Mesenteric fat pad (tissue), 1 donor: Measurements from ENCODE around the gene ZDHHC19. TPM values are rescaled to one million over a fixed set of nuclear protein-coding genes. Genes with fewer than 3 reads are reported as not detected.
"Not testable (repeated sequence)": the region's sequence is repeated elsewhere in the genome, so short reads cannot be mapped to it uniquely, and the experiment has no call there.

Experiments used
- DNase-seq: peaks from one replicate; pipeline ENCODE4 v3.0.0-alpha.2; 2020; ENCODE audit warnings: low spot score
- total RNA-seq: library from RNA; stranded (reverse); fragmentation: NEBNext Ultra II Directional; extraction: Animal tissue kit (Norgen Biotek cat#: 25700); gene quantifications from one replicate; pipeline ENCODE4 v1.2.1, GENCODE V29; 2021
- donor health status: DM: yes; HTN: yes; CAD: no.

The ZDHHC19 gene
- total RNA-seq, 1 donor from 2014 or later = 2.8 TPM

DNA sequence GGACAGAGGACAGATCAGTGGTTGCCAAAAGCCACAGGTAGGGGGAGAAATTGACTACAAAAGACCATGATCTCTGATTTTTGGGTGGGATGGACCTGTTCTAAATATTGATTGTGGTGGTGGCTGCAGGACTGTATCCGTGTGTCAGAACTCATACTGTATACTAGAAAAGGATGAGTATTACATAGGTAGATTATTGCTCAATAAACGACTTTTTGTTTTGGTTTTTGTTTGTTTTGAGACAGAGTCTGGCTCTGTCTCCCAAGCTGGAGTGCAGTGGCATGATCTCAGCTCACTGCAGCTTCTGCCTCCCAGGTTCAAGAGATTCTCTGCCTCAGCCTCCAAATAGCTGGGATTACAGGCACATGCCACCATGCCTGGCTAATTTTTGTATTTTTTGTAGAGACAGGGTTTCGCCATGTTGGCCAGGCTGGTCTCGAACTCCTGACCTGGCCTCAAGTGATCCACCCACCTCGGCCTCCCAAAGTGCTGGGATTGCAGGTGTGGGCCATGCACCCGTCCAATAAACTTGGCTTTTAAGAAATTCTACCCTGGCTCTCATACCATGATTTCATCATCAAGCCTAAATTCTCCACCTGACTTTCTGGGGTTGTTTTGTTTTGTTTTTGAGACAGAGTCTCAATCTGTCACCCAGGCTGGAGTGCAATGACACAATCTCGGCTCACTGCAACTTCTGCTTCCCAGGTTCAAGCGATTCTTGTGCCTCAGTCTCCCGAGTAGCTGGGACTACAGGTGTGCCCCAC lies 5.6 kb downstream of the ZDHHC19 start:
- DNase-seq = not testable (repeated sequence)

DNA sequence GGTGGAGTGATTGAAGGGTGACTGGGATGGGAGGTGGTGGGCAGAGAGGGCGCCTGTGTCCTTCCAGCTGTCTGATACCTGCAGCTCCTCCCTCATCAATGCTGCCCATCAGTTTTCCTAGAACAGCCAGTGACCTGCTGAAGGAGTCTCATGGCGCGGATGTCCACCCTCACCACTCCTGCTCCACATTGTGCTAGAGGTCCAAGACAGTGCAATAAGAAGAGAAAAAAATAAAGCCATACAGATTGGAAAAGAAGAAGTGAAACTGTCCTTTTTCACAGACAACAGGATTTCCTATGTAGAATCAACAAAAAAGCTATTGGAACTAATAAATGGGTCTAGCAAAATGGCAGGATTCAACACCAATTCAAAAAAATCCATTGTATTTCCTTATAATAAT lies 7.4 kb downstream of the ZDHHC19 start:
- DNase-seq = no peak

DNA sequence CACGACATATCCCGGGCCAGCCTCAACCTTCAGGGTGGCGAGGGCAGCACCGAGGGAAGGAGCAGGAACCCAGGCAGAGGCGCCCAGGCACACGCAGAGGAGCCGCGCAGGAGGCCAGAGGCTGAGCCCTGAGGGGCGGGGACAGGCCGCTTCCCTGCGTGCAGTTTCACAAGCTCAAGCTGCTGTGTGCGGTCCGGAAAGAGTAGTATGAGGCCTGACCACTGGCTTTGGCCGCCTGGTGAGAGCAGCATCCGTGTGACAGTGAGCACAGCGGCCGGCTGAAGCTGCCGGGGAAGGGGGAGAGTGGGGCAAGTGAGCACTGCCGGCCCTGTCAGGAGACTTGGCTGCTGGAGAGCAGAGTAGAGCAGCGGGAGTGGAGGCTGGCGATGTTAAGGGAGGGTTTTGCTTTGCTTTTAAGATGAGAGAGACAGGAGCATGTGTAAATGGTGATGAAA lies 8.7 kb downstream of the ZDHHC19 start:
- no peak for DNase-seq

DNA sequence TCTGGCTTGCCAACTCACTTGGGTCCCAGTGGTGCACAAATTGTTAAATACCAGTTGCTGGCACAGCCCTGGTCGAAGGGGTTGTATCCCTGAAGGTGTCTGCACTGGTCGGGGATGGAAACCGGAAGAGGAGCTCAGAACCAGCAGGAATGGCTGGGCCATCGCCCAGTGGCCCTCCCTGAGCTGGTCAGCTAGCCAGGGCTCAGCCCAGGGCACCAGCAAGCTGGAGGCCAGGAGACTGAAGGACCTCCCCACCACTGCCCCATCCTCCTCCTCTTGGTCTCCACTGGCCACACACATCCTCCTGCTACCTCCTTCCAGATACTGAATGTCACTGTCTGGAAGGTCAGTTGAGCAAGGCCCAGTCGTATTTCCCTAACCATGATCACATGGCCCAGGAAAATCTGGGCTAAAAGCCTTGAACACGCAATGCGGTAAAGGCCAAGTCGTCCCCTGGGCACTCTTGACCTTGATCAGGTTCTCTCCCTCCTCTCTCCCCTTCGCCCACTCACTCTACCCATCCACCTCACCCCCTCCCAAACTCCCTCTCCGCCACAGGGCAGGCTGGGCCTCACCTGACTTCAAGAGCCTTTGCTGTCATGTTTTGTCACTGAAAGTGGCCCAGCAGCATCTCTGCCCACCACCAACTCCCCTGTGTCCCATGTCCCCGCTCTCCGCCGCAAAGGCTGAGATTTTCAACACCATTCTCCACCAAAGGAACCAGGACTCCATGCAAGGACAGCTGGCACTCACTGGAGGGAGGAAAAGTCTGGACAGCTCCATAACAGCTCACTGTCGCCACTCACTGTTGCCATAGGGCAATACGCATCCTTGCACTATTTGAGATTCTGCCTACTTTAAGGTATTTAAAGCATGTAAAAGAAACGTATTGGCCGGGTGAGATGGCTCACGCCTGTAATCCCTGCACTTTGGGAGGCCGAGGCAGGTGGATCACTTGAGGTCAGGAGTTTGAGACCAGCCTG lies 12.1 kb downstream of the ZDHHC19 start:
- no peak for DNase-seq

DNA sequence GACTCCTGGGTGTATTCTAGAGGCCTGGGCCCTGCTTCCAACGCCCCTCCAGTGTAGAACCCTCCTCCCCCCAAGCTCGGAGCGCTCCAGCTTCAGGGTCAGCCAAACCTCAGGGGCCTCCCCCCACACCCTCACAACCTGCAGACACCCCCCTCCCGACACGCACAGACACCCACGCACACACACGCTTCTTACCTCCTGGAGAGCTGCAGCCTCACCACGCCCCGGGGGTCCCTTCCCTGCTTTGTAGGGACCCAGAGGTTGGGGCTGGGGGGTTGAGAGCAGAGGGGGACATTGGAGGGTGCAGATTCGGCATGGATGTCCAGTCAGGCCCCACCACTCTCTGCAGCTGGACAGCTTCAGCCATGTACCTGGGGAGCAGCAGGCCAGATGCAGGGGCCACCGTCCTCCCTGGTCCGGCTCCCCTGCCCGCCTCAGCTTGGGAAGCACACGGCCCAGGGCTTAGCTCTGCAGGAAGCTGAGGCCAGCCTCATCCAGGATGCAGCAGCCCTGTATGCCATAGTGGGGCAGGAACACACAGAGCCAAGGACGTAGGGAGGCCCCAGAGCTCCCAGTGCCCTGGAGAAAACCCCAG lies 13.0 kb downstream of the ZDHHC19 start:
- no peak for DNase-seq

DNA sequence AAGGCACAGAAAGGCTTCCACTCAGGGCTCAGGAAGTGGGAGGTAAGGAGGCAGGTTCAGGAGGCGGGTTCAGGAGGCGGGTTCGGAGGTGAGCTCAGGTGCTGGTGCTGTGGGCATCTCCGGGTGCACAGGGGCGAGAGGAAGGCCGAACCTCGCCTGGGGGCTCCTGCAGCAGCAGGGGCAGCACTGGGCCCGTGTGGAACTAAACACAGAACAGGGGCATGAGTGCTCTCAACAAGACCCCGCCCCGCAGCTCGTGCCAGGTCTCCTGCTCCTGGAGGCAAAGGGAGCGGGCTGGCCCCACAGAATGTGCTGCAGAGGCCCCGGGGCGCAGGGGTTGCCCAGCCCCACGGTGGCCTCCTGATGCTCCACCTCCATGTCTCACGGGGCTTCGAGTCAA lies 13.7 kb downstream of the ZDHHC19 start:
- DNase-seq = no peak

DNA sequence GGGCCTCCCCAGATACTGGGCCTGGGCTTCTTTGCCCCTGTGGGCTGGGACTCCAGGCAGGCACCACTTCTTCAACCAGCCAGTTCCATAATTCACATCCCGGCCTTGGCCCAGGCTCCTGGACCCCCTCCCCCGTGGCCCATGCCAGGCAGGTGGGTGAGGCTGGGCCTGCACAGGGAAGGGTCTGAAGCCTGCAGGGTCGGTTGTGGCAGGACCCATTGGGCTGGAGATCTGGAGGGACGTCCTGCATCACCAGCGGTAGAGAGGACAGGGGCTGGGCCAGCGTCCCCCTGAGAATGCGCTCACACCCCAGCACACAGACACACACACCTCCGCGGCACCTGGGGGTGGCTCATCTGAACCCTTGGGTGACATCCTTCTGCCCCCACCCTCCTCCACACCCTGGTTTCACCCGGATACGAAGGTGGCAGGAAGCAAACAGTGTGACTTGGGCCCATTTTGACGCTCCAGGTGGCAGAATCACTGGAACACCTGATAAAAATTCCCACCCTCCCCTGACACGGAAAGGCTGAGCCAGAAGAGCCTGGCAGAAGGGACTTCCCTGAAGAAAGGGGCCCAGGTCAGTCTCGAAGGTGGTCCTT lies 15.4 kb downstream of the ZDHHC19 start:
- no peak for DNase-seq

DNA sequence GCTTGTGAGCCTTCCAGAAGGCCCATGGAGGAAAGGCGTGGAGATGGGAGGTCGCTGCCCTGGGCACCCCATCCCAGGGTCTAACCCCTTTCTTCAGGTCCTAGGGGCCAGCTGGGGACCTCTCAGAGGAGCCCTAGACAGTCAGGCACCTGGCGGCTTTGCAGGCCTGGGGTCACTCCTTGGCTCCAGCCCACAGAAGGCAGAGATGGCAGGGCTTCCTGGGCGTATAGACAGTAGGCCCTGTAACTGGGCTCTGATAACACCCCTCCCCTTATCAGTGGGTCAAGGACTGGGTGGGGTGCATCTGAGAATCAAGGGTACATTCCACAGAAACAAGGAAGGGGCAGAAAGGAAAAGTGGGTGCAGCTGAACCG lies 16.7 kb downstream of the ZDHHC19 start:
- DNase-seq = no peak

DNA sequence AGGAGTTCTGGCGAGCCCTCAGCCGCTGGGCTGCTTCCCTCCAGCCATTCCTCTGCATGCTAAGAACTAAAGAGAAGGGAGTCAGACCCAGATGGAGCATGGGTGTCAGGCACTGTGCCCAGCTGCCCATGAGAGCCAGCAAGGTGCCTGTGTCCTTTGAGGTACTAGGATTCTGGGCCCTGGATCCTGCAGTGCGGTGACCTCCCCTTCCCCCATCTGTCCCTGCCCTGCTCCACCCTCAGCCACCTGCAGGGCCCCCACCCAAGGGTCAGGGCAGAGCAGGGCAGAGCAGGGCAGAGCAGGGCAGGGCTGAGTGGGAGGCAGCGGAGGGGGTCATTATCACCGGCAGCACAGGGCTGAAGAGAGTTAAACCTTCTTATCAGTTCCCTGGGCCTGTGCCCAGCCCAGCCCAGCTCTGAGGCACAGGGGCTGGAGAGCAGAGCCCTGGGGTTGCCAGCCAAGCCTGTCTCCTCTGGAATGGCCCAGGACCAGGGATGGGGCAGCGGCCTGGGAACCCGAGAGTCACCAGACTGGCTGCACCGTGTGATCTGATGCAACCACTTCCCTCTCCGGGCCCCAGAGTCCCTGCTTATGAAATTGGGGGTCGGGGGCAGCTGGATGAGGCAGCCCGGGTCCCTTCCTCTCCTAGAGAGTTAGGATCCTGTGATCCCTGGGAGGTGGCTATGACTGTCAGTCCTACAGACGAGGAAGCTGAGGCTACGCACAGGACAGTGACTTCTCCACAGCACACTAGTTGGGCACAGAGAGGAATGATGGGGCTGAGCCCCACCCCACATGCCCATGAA lies 17.3 kb downstream of the ZDHHC19 start:
- no peak for DNase-seq

DNA sequence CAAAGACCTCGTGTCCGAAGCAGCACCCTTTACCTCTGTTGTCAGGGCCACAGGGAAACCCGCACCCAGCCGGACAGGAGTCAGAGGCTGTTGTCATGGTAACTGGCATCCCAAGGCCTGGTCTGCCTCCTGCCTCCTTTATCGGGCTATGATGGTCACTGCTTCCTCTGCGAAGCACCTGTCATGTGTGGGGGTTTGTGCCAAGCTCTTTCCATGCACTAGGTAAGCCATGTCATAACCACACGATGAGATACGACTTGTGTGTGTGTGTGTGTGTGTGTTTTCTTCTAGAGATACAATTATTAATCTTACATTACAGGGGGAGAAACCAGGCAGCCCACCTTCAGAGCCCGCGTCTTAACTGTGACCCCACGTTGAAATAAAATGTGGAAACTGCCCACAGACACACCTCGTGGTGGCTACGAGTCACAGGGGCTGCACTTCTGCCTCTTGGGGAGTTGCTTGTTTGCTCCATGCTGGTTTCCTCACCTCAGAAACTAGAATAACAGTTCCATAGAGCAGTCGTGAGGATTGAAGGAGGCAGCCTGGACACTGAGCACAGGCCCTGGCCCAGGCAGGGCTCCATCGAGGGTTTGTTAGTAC lies 18.0 kb downstream of the ZDHHC19 start:
- DNase-seq = no peak

DNA sequence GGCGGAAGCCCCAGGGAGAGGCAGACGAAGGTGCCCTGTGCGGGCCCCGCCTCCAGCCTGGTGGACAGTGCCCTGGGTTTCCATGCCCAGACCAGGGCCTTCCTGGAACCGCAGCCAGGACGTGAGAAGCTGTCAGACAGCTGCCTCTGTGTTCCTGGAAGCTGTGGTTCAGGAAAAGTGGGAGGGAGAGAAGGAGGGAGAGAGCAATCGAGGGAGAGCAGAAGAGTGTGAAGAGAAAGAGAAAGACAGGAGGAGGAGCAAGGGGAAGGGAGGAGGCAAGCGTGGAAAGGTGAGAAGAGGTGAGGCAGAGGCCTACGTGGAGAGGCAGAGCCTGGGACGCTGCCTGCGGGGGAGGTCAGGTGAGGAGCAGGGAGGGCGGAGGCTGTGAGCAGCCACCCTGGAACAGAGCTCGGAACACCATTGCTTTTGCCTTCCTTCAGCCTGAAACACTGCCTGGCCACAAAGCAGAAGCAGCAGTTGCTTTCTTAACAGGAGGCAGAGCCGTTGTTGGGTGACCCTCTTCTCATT lies 18.6 kb downstream of the ZDHHC19 start:
- no peak for DNase-seq

DNA sequence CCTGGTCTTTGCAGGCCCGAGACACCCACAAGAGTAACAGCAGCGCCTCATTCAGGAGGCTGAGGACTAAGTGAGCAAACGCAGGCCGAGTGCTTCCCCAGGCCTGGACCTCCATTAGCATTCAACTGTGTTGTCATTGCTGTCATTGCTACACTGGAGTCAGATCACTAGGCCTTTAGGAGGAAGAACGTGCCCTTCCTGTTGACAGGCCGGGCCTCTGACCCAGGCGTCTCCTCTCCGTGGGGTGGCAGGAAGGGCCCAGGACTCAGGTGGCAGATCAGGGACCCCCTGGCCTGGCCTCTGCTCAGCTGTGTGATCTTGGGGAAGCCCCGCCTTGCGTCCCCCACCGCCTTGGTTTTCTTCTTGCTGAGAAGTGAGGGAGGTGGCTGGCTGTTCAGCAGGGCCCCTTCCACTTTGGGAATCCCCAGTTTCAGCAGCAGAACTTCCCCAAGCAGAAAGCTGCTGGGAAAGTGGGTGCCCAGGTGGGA lies 19.1 kb downstream of the ZDHHC19 start:
- no peak for DNase-seq

DNA sequence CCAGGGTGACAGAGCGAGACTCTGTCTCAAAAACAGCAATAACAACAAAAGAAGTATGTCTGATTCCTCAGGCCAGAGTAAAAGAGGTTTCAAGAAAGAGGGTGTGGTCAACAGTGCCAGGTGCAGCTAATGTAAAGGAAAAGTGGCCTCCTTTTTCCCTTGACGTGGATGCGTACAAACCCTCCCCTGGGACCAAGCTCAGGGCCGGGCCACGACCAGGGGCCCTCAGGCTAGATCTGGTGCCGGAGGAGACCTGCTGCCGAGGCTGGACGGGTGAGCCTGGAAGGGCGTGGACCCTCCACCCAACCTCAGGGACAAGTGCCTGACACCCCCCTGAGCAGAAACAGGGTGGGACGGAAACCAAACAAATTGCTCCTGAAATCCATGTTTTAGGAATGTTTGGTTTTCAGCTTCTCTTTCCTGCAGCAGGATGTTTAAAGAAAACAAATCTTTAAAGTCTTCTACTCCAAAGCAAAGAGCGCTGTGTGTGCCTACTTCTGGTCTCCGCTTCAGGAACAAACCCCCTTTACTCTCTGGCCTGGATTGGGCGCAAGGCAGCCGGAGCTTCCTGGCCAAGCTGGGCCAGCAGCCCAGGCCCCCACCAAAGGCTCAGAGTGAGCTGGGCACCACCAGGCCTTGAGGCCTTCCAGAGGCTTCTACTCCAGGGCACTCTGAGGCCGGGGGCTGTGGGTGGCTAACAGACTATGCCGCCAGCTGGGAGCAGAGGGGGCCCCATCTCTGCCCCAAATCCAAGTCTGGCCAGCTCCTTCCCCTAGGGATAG lies 21.4 kb downstream of the ZDHHC19 start:
- no peak for DNase-seq

DNA sequence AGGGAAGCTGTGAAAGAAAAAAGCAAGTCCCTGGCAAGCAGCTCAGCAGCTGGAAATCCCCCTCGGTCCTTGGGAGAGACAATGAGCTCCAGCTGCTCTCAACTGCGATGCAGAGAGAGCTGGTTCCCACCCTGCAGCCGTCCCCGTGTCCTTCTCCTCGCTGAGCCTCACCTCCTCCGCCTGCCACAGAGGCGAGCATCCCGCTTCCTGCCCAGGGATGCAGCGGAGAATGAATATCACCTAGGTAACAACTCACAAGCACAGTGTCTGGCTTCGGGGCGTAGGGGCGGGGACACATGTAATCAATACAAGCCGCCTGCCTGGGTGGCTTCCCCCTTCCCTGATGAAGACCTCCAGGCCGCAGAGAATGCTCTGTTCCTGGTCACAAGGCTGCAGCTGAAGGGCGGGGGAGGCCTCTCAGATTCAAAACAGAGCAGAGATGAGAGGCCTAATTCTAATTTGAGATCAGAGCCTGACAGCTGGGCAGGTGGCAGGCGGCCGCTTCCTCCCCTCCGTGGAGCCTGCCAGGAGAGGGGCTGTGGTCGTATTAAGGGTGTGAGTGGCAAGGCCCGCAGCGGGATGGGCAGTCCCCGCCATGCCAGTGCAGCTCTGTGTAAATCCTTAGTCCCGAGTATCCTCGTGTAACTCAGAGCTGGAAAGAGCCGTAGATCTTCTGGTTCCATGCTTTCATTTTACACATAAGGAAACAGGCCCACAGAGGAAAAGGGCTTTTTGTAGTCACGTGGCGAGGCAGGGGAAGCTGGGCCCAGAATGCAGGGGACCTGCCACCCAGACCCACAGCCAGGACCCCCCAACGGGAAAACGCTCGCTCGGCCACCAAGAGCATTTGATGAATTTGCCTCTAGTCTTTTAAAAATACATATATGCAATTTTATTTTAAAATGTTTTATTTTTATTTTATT lies 24.3 kb downstream of the ZDHHC19 start:
- no peak for DNase-seq

DNA sequence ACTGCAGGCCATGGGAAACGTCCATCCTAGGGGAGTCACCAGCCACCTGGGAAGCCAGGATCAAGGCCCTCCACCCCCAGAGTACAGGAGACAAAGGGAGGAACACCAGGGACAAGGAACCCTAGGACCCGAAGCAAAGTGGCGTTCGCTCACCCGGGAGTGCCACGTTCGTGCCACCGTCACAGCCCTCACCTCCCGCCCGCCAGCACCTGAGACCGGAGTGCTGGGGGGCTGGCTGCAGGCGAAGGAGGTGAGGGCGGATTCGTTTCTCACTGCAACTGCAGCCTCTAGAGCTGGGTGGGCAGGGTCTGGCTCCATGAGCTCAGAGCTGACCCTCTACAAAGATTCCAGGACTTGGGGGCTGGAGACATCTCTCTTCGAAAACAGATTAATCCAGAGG lies 26.3 kb downstream of the ZDHHC19 start:
- DNase-seq = no peak

DNA sequence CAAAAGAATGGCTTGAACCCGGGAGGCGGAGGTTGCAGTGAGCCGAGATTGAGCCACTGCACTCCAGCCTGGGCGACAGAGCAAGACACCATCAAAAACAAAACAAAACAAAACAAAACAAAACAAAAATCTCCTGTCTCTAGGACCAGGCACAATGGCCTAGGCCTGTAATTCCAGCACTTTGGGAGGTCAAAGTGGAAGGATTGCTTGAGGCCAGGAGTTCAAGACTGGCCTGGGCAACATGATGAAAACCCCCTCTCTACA lies 27.1 kb downstream of the ZDHHC19 start:
- not testable (repeated sequence) for DNase-seq

DNA sequence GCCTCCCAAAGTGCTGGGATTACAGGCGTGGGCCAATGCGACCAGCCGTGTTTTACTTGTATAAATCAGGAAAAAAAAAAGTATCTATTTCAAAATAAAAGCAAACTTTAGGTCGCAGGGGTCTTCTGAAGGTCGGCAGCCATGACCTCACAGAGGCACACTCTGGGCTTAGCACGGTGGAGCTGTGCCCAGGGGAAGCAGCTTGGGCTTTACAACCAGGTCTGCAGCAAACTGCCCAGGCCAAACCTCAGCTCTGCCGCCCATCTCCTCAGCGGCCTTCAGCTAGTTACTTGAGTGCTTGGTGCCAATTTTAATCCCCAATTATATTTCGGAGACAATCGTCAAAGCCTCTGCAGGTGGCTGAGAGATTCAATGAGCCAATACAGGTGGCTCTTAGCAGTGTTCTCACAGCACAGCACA lies 30.1 kb downstream of the ZDHHC19 start:
- no peak for DNase-seq

DNA sequence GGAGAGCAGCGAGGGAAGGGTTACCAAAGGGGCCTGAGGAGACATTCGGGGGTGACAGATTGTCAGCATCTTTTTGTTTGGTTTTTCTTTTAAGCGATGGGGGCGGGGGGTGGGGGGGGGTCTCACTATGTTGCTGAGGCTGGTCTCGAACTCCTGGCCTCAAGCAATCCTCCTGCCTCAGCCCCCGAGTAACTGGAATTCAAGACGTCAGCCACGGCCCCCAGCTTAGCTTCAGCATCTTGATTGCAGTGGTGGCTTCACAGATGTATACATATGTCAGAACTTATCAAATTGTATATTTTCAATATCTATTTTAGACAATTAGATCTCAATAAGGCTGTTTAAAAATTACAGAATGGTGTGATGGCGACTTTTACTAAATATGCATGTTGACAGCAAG lies 30.9 kb downstream of the ZDHHC19 start:
- DNase-seq = no peak
